Astrocyte (in vitro differentiated cells and primary cell): ENCODE measurements around the gene GNB2.

ENCODE experiments used
- CTCF ChIP-seq: IDR thresholded peaks from 2 replicates; pipeline ENCODE4 v1.5.1; 2011; ENCODE audit warnings: low read depth, mild to moderate bottlenecking, inconsistent platforms, low read length, moderate library complexity; ENCODE audit not compliant: insufficient read depth
- EZH2 ChIP-seq: IDR thresholded peaks from 2 replicates; pipeline ENCODE4 v1.6.1; 2012; ENCODE audit warnings: mild to moderate bottlenecking, low read length, inconsistent platforms; ENCODE audit not compliant: insufficient read depth

- TF ChIP-seq EZH2 (no peak), CTCF (no peak)
Measured at GRCh38 chr7:100686201-100686821, 12.8 kb downstream of the GNB2 start.
